GM23248 (cell line): ENCODE data around the gene GAL3ST3.

Experiments used
- EZH2 ChIP-seq: fragments of 200-600 bp; sonication (generic); IDR thresholded peaks from 2 replicates; pipeline ENCODE4 v1.6.1; 2018; ENCODE audit warnings: antibody characterized with exemption, mild to moderate bottlenecking; ENCODE audit not compliant: insufficient read depth, poor library complexity, severe bottlenecking
- EZH2phosphoT487 ChIP-seq: fragments of 200-600 bp; sonication (generic); IDR thresholded peaks from 2 replicates; pipeline ENCODE4 v1.6.1; 2018; ENCODE audit warnings: antibody characterized with exemption, moderate library complexity, mild to moderate bottlenecking, low read depth; ENCODE audit not compliant: insufficient read depth

DNA sequence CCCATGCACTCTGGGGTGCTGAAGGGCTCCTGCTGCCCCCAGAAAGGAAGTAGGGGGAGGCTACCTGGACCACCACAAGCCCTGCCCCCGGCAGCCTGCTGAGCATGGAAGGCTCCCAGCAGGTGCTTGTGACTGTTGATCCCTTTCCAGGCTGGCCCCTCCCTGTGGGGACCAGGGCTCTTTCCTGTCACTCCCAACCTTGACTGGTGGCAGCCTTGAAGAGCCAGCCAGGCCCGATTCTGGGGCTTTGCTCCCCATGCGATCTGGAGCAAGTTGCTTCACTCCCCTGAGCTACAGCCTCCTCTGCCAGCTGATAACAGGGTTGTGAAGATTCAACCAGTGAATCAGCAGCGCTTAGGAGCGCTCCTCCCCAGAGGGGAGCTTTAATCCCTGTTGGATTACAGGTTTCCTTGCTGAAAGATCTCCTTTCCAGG, 41.7 kb downstream of the GAL3ST3 start:
- no peak for TF ChIP-seq EZH2
- no peak for TF ChIP-seq EZH2phosphoT487
